Transverse colon (tissue), 4 donors: ENCODE measurements around the gene OR2AT4. TPM values are rescaled to one million over a fixed set of nuclear protein-coding genes. Genes with fewer than 3 reads are reported as not detected.
"Not testable (repeated sequence)": the region's sequence is repeated elsewhere in the genome, so short reads cannot be mapped to it uniquely, and the experiment has no call there.

Experiments
- DNase-seq: peaks from one replicate; pipeline ENCODE4 v3.0.0-alpha.2; 2019
- H3K27ac ChIP-seq, 4 donors: fragments of 200-600 bp; sonication (generic); 2 replicates each; pipeline ENCODE4 v1.5.1; 2016 to 2018; ENCODE audit warnings: inconsistent platforms in 4 of 4
- H3K27me3 ChIP-seq: fragments of 200-600 bp; sonication (generic); 2 replicates; pipeline ENCODE4 v1.5.1; 2017; ENCODE audit warnings: inconsistent platforms
- H3K36me3 ChIP-seq, 4 donors: fragments of 200-600 bp; sonication (generic); 2 replicates each; pipeline ENCODE4 v1.5.1; 2017 to 2019; ENCODE audit warnings: inconsistent platforms in 4 of 4
- H3K4me1 ChIP-seq, 4 donors: fragments of 200-600 bp; sonication (generic); 2 replicates each; pipeline ENCODE4 v1.5.1; 2017 to 2020; ENCODE audit warnings: inconsistent platforms in 4 of 4
- H3K4me3 ChIP-seq, 4 donors: fragments of 200-600 bp; sonication (generic); 1 replicate in 1 of 4; 2 replicates in 3 of 4; pipeline versions ENCODE4 v1.5.1 to v1.6.1; 2017 to 2019; ENCODE audit warnings: inconsistent platforms in 4 of 4
- H3K9me3 ChIP-seq, 2 donors: fragments of 200-600 bp; sonication (generic); 2 replicates each; pipeline ENCODE4 v1.5.1; 2017 to 2019; ENCODE audit warnings: inconsistent platforms in 2 of 2
- EP300 ChIP-seq: sonication (generic); formaldehyde crosslinking; IDR thresholded peaks from one replicate; pipeline ENCODE4 v1.6.1; 2017; ENCODE audit warnings: antibody characterized with exemption, low read depth
- POLR2A ChIP-seq: fragments of 450-650 bp; IDR thresholded peaks from one replicate; pipeline ENCODE4 v1.6.1; 2016; ENCODE audit warnings: antibody characterized with exemption, mild to moderate bottlenecking, moderate library complexity
- POLR2AphosphoS5 ChIP-seq, 3 donors: sonication (generic); formaldehyde crosslinking; IDR thresholded peaks; one replicate each; pipeline ENCODE4 v1.6.1; 2016; ENCODE audit warnings: antibody characterized with exemption in 3 of 3
- WGBS, 2 donors: methylation state at CpG; one replicate each; pipeline ENCODE4 v1.1.5; 2018; ENCODE audit warnings: low coverage in 1 of 2; 5-methylcytosine and 5-hydroxymethylcytosine counted together
- in situ Hi-C, 4 donors: fragments of 200-750 bp; cut with MboI; loops; one replicate each; pipeline versions ENCODE4 v1.15.0 to v1.15.1; 2017; ENCODE audit warnings: low sequenced_read_pairs in 3 of 4, low pct_ligation_motif_present in 1 of 4, low pct_unique_long_range_greater_than_20kb in 1 of 4
- intact Hi-C: fragments of 100-400 bp; cut with DNase I; formaldehyde crosslinking; loops from one replicate; pipeline ENCODE4 v1.15.1; 2023; ENCODE audit warnings: low total_unique reads
- total RNA-seq, 4 donors: library from RNA; depleted of rRNA; stranded (reverse); fragments of >200 nt; gene quantifications; one replicate each; pipeline ENCODE4 v1.1.0, GENCODE V29; 2016
- TF ChIP-seq, protein P1 (sequence below), 5 experiments: fragments of 200-600 bp in 3 of 5; fragments of 450-650 bp in 2 of 5; sonication (generic) in 3 of 5; IDR thresholded peaks; 1 replicate in 2 of 5; 2 replicates in 3 of 5; pipeline ENCODE4 v1.5.1; 2016 to 2017; ENCODE audit warnings: antibody characterized with exemption in 5 of 5, inconsistent platforms in 3 of 5, mild to moderate bottlenecking in 2 of 5, moderate library complexity in 1 of 5

The OR2AT4 gene
- total RNA-seq, 4 donors from 2014 or later: not detected

DNA sequence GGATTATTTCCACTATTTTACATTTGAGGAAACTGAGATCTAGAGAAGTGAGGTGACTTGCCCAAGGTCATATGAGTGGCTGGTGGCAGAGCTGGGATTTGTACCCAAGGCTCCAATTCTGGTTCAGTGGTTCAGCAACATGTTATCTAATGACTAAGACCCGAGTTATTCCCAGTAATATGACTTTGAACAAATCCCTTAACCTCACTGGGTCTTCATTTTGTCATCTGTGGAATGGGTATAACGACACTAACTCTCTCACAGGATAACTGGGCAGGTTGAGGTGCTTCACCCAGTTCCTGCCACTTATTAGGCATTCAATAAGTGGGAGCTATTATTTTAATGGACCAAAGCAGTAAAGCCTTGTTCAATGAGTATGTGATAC is 489 bp upstream of the OR2AT4 start:
- Histone ChIP-seq H3K4me1 (no peaks in the 10 kb centered on the region), H3K36me3 (no peaks in the 10 kb centered on the region), H3K27ac (no peak overlapping the region), H3K9me3 (no peaks in the 10 kb centered on the region), H3K27me3 (peaks cover 22% of the 10 kb centered on the region), H3K4me3 (no peak overlapping the region)
- WGBS, 2 donors: 66 to 80% methylated on average over 1 to 2 of the region's 2 CpGs
- no peak for DNase-seq
- intact Hi-C loops (no loop called here), in situ Hi-C loops (no loop called here)
- TF ChIP-seq EP300 (no peak), POLR2AphosphoS5 (IDR thresholded peaks at IDR 0.05) (no peak), POLR2A (no peak)
- TF ChIP-seq, protein P1, sequence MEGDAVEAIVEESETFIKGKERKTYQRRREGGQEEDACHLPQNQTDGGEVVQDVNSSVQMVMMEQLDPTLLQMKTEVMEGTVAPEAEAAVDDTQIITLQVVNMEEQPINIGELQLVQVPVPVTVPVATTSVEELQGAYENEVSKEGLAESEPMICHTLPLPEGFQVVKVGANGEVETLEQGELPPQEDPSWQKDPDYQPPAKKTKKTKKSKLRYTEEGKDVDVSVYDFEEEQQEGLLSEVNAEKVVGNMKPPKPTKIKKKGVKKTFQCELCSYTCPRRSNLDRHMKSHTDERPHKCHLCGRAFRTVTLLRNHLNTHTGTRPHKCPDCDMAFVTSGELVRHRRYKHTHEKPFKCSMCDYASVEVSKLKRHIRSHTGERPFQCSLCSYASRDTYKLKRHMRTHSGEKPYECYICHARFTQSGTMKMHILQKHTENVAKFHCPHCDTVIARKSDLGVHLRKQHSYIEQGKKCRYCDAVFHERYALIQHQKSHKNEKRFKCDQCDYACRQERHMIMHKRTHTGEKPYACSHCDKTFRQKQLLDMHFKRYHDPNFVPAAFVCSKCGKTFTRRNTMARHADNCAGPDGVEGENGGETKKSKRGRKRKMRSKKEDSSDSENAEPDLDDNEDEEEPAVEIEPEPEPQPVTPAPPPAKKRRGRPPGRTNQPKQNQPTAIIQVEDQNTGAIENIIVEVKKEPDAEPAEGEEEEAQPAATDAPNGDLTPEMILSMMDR (IDR thresholded peaks at IDR 0.05): no peak

DNA sequence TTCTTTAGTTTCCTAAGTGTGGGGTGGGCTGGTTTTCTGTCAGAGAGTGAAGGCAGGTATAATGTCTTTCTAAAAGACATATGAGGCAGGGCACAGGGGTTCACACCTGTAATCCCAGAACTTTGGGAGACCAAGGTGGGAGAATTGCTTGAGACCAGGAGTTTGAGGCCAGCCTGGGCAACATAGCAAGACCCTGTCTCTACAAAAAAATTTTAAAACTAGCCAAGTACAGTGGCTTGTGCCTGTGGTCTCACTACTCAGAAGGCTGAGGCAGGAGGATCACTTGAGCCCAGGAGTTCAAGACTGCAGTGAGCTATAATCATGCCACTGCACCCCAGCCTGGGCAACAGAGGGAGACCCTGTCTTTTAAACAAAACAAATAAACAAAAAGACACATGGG is 2.3 kb downstream of the OR2AT4 start:
- H3K27me3 ChIP-seq: peaks cover 17% of the 10 kb centered on the region
- H3K4me3 ChIP-seq, DNase-seq, H3K4me1 ChIP-seq, H3K36me3 ChIP-seq, H3K9me3 ChIP-seq, in situ Hi-C loops, H3K27ac ChIP-seq, intact Hi-C loops: not testable (repeated sequence)

DNA sequence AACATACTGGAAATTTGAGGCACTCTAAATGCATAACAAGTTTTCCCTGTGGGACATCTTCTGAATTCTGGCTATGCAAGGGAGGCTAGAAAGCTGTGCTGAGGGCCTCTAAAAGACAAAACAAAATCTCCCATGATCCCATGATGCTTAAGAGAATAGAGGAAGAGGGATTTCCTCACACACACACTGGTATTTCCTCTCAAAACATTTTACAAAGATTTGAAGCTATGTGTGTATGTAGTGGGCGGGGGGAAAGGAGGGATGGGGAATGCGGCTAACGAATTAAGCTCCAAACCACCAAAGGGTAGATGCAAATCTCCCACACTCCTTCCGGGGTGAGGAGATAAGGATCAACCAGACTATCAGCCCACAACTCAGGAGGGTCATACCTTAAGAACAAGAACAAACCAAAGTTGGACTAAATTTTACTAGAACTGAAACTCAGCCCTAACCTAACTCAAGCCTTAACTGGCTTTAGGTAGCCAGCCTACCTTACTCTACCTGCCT is 6.0 kb downstream of the OR2AT4 start:
- in situ Hi-C loops (no loop called here), intact Hi-C loops (no loop called here)
- H3K4me1 ChIP-seq: no peaks in the 10 kb centered on the region
- no peak overlapping the region for H3K4me3 ChIP-seq
- H3K27ac ChIP-seq: no peak overlapping the region
- TF ChIP-seq POLR2A (no peak), EP300 (no peak), POLR2AphosphoS5 (IDR thresholded peaks at IDR 0.05) (no peak)
- TF ChIP-seq, protein P1 (IDR thresholded peaks at IDR 0.05): no peak
- peaks cover 15% of the 10 kb centered on the region for H3K27me3 ChIP-seq
- peaks cover 5 to 7% of the 10 kb centered on the region in 2 donors for H3K9me3 ChIP-seq
- DNase-seq: no peak
- no peaks in the 10 kb centered on the region for H3K36me3 ChIP-seq
- 88% methylated on average over 4 of the region's 4 CpGs for WGBS, 2 donors

DNA sequence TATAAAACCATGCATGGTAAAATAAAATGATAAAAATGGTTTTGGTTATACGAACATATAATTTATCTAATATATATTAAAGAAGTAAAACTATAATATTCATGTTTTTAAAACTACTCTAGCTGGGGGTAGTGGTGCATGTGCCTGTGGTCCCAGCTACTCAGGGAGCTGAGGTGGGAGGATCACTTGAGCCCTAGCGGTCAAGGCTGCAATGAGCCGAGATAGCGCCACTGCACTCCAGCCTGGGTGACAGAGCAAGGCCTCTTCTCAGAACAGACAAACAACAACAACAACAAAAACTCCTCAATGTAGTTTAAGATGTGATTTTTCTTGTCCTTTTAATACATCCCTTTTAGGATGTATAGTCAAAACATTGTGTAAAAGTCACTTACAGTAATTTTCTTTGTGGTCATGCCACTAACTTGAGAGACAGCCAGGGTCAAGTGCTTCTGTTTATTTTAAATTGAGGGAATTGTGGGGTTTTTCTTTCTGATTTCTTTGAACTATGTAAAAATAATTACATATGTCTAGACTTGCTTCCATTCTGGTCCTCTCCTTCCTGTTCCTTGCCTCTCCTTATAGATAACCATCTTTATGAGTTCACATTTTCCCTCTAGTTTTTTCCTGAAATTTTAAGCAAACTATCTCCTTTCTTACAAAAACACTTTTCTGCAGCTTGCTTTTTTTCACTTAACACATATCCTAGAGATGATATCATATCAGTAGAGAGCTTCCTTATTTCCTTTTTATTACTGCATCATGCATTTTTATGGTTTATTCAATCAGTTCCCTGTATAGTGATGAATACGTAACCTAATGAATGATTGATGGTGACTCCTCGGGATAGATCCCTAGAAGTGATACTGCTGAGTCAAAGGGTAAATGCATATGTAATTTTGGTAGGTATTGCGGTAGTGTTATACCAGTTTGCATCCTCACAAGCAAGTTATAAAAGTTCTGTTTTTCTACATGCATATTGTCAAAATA is 9.1 kb downstream of the OR2AT4 start:
- H3K27me3 ChIP-seq: peaks cover 12% of the 10 kb centered on the region
- H3K4me3 ChIP-seq: no peak overlapping the region
- H3K36me3 ChIP-seq: no peaks in the 10 kb centered on the region
- DNase-seq: no peak
- in situ Hi-C loops: no loop called here
- H3K27ac ChIP-seq: no peak overlapping the region
- TF ChIP-seq POLR2A (no peak), POLR2AphosphoS5 (IDR thresholded peaks at IDR 0.05) (no peak)
- intact Hi-C loops: no loop called here
- WGBS, 2 donors: 74 to 77% methylated on average over 7 of the region's 7 CpGs
- no peaks in the 10 kb centered on the region for H3K4me1 ChIP-seq
- peaks cover 5 to 7% of the 10 kb centered on the region in 2 donors for H3K9me3 ChIP-seq

DNA sequence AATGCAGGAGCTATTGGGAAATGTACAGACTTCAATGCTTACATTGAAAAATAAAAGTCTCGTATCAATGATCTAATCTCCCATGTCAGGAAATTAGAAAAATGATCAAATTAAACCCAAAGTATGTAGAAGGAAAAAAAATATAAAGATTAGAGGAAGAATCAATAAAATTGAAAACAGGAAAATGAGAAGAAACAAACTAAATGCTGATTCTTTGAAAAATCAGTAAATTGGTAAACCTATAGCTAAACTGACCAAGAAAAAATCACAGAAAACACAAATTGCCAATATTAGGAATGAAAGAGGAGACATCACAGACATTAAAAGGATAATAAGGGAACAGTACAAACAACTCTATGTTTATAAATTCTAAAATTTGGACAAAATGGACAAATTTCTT is 11.8 kb downstream of the OR2AT4 start:
- intact Hi-C loops (no loop called here), in situ Hi-C loops (no loop called here)
- no peaks in the 10 kb centered on the region for H3K9me3 ChIP-seq
- no peaks in the 10 kb centered on the region for H3K36me3 ChIP-seq
- no peak for DNase-seq
- TF ChIP-seq EP300: no peak
- TF ChIP-seq, protein P1 (IDR thresholded peaks at IDR 0.05): no peak
- TF ChIP-seq POLR2A: no peak
- TF ChIP-seq POLR2AphosphoS5 (IDR thresholded peaks at IDR 0.05): no peak
- no peaks in the 10 kb centered on the region for H3K4me1 ChIP-seq
- H3K27ac ChIP-seq: no peak overlapping the region
- peaks cover 12% of the 10 kb centered on the region for H3K27me3 ChIP-seq
- no peak overlapping the region for H3K4me3 ChIP-seq
- WGBS, 2 donors: 58 to 78% methylated on average over 1 of the region's 1 CpG
